NCI-H1417 (cell line): ENCODE results near the gene IER2.
"Not testable (repeated sequence)": the region's sequence is repeated elsewhere in the genome, so short reads cannot be mapped to it uniquely, and the experiment has no call there.

Experiments
- DNase-seq, 3 experiments: peaks; one replicate each; lab custom pipeline; 2025; lab: John Stamatoyannopoulos, UW

Gene IER2

GRCh38 chr19:13202112-13202511, 51.9 kb downstream of the IER2 start:
- DNase-seq: not testable (repeated sequence)
